ENCODE data around the gene PHETA2. TPM values are rescaled to one million over a fixed set of nuclear protein-coding genes. Genes with fewer than 3 reads are reported as not detected.

Gene PHETA2
- total and polyA plus RNA-seq, 2 of the 13 experiments (the other 11 are each of a cell fraction or from before 2014, with no cell fraction given): 0.07 TPM; not detected in 1

DNA sequence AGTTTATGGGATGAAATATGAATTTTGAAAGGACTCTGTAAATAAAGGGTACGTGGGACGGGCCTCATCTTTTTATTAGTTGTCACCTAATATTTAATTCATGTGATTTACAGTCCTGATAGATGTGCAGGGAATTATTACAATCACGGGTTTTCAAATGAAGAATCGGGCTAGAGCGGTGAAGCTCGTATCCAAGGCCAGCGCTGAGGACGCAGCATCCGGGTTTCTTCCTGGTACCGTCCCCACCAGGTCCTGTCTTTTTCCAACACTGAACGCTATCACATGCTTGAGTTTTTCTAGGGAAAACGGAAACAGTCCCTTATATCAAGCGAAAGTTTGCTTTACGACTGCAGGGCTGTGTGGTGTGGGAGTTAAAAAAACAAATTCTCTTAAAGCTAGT lies 6.2 kb downstream of the PHETA2 start:
- peak; percentile 21 for ATAC-seq
- POLR2A ChIA-PET: interaction anchor here (0.6 to 3.8 kb wide), 5 partner anchors 10 to 133 kb away, joined by 3 to 89 read pairs (median 3); partner anchors contain the start of genes NAGA and NDUFA6
- H3K4me3 ChIP-seq (replicated peaks in 1 of 3; ENCODE audit: insufficient read depth in 1 of 3, low read depth in 2 of 3, low read length in 3 of 3): peak overlapping the region; percentile 78 to 88 (median 87)
- intact Hi-C loops (cut with micrococcal nuclease; ENCODE audit: unreplicated experiment) (loop anchor here (1.0 kb wide), 1 partner anchor 10 kb away; the partner anchor contains the start of gene NDUFA6), in situ Hi-C loops (cut with HindIII; ENCODE audit: extremely low pct_ligation_motif_present, low pct_unique_long_range_greater_than_20kb) (no loop called here)
- peak overlapping the region; percentile 91 for H3K27ac ChIP-seq (ENCODE audit: extremely low read length, insufficient read depth, low read length)
- no peak overlapping the region for H2AFZ ChIP-seq (ENCODE audit: low read length)
- peak overlapping the region; percentile 100 for H3K4me2 ChIP-seq (ENCODE audit: low read depth, low read length)
- no peaks in the 10 kb centered on the region for H4K20me1 ChIP-seq (ENCODE audit: insufficient read depth, low read length)
- H3K36me3 ChIP-seq (replicated peaks in 1 of 2; ENCODE audit: control insufficient read depth in 1 of 2, insufficient read depth in 2 of 2, low read length in 2 of 2): peaks cover 2 to 28% of the 10 kb centered on the region in 2 experiments; a peak in 3 of 5 replicates
- CTCF ChIA-PET (ENCODE audit: low intra/inter-chr PET ratio, low total read pairs): interaction anchor here (1.3 kb wide), 1 partner anchor 11 kb away, joined by 3 read pairs; the partner anchor contains the start of gene NDUFA6
- H3K9ac ChIP-seq (ENCODE audit: insufficient read depth, low read depth, low read length): peak overlapping the region; percentile 93
- no peaks in the 10 kb centered on the region; a peak in 1 of 5 replicates for H3K27me3 ChIP-seq (ENCODE audit: control insufficient read depth in 1 of 2, insufficient read depth in 2 of 2, low read length in 2 of 2)
- no peaks in the 10 kb centered on the region for H3K9me3 ChIP-seq (ENCODE audit: low read length)
- no TSS peak for BruUV-seq (replicated peaks)
- peak; percentile 26 for FAIRE-seq
- H3K4me1 ChIP-seq (ENCODE audit: insufficient read depth, low read length): peaks cover 22% of the 10 kb centered on the region
- H3K79me2 ChIP-seq (ENCODE audit: insufficient read depth, low read length): peaks cover 11% of the 10 kb centered on the region
- TF ChIP-seq ZNF510 (CRISPR knock-in tag; IDR thresholded peaks at IDR 0.05; ENCODE audit: low read depth) (no peak), GABPA (IDR thresholded peaks at IDR 0.05; ENCODE audit: low read depth, low read length) (no peak), GABPA (CRISPR knock-in tag; IDR thresholded peaks at IDR 0.05; ENCODE audit: low read depth) (peak; percentile 38; the same call in 1 of the 2 replicates), ZNF276 (CRISPR knock-in tag; IDR thresholded peaks at IDR 0.05; ENCODE audit: low read depth) (0 out of 2 replicates have a peak, but pooled peaks have one; percentile 13), ZNF282 (IDR thresholded peaks at IDR 0.05; ENCODE audit: partially characterized antibody) (no peak)
- TF ChIP-seq, protein P1, sequence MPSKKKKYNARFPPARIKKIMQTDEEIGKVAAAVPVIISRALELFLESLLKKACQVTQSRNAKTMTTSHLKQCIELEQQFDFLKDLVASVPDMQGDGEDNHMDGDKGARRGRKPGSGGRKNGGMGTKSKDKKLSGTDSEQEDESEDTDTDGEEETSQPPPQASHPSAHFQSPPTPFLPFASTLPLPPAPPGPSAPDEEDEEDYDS (CRISPR knock-in tag; IDR thresholded peaks at IDR 0.05): no peak
- WGBS (ENCODE audit: low lambda C conversion rate): 1% methylated on average over 14 of the region's 14 CpGs
- no peak for DNase-seq (ENCODE audit: low spot score)
